A549 (cell line): ENCODE measurements around the gene ARMC9. TPM values are rescaled to one million over a fixed set of nuclear protein-coding genes. Genes with fewer than 3 reads are reported as not detected.

Experiments
- ATAC-seq, 2 experiments: fragments of 200-7000 bp in 1 of 2; fragments of >200 bp in 1 of 2; cut with Nextera tagmentation in 1 of 2; cut with Tn5 transposase in 1 of 2; 3 replicates each; pipeline versions ENCODE4 v1.8.0 to v1.9.1; 2018 to 2020; ENCODE audit warnings: mild to moderate bottlenecking in 1 of 2, moderate library complexity in 1 of 2
- CTCF ChIA-PET: fragments of 300-600 bp; sonication (Branson Sonifier 250); formaldehyde crosslinking; extraction: SDS; loops from one replicate; lab custom pipeline; 2021; ENCODE audit warnings: antibody characterized with exemption, inconsistent platforms; lab: Yijun Ruan, JAX
- POLR2A ChIA-PET: fragments of 350-600 bp; formaldehyde crosslinking; extraction: SDS; loops from one replicate; lab custom pipeline; 2021; ENCODE audit warnings: antibody characterized with exemption, inconsistent platforms; lab: Yijun Ruan, JAX
- DNase-seq, 2 experiments: peaks; one replicate each; pipeline versions ENCODE4 v3.0.0 to v3.0.0-alpha.2; 2011 to 2016; ENCODE audit warnings: low read depth in 1 of 2, low spot score in 1 of 2
- FAIRE-seq: peaks from 2 replicates; lab custom pipeline; 2011; peaks lifted over from hg19 to GRCh38; lab: Jason Lieb, UNC
- H3K27ac ChIP-seq, 2 experiments: fragments of >200 bp; sonication (Bioruptor Twin); formaldehyde crosslinking; 3 replicates each; pipeline ENCODE4 v1.5.1; 2016 to 2017
- H3K4me1 ChIP-seq: fragments of >200 bp; sonication (Bioruptor Twin); formaldehyde crosslinking; 3 replicates; pipeline ENCODE4 v1.6.1; 2016
- H3K4me2 ChIP-seq: fragments of >200 bp; sonication (Bioruptor Twin); formaldehyde crosslinking; 3 replicates; pipeline ENCODE4 v1.6.1; 2016
- H3K4me3 ChIP-seq: fragments of >200 bp; sonication (Bioruptor Twin); formaldehyde crosslinking; 3 replicates; pipeline ENCODE4 v1.5.1; 2016
- H3K9me3 ChIP-seq: fragments of >200 bp; sonication (Bioruptor Twin); formaldehyde crosslinking; 3 replicates; pipeline ENCODE4 v1.6.1; 2016
- CBX2 ChIP-seq: fragments of 200-600 bp; sonication (generic); IDR thresholded peaks from 2 replicates; pipeline ENCODE4 v1.6.1; 2016; ENCODE audit warnings: low read depth, mild to moderate bottlenecking, borderline replicate concordance
- CBX8 ChIP-seq: fragments of 200-600 bp; sonication (generic); IDR thresholded peaks from 2 replicates; pipeline ENCODE4 v1.6.1; 2016
- FOSL2 ChIP-seq, 2 experiments: fragments of 450-650 bp in 1 of 2; fragments of >200 bp in 1 of 2; sonication (Bioruptor Twin) in 1 of 2; formaldehyde crosslinking; IDR thresholded peaks; 2 replicates each; pipeline versions ENCODE4 v1.5.0 to v1.6.1; 2016 to 2020; ENCODE audit warnings: mild to moderate bottlenecking in 1 of 2, moderate library complexity in 1 of 2
- FOXS1 ChIP-seq: fragments of 250-450 bp; sonication (Bioruptor Pico); IDR thresholded peaks from 2 replicates; pipeline ENCODE4 v1.5.0; 2020; ENCODE audit warnings: mild to moderate bottlenecking, moderate library complexity
- HDAC2 ChIP-seq: fragments of 200-600 bp; sonication (generic); IDR thresholded peaks from 2 replicates; pipeline ENCODE4 v1.6.1; 2016
- HEYL ChIP-seq: fragments of 250-450 bp; sonication (Bioruptor Pico); IDR thresholded peaks from 2 replicates; pipeline ENCODE4 v1.8.0; 2021; ENCODE audit warnings: mild to moderate bottlenecking, moderate library complexity
- HOXA7 ChIP-seq: fragments of 250-450 bp; sonication (Bioruptor Pico); IDR thresholded peaks from 2 replicates; pipeline ENCODE4 v1.5.0; 2020; ENCODE audit warnings: mild to moderate bottlenecking, moderate library complexity
- KDM1A ChIP-seq: fragments of 200-600 bp; sonication (generic); IDR thresholded peaks from 2 replicates; pipeline ENCODE4 v1.6.1; 2016; ENCODE audit warnings: low read depth, mild to moderate bottlenecking
- MYC ChIP-seq: IDR thresholded peaks from 2 replicates; pipeline ENCODE4 v1.6.1; 2012; ENCODE audit warnings: mild to moderate bottlenecking, inconsistent platforms, low read length, improper control_type of control experiment, borderline replicate concordance
- NFE2L2 ChIP-seq: fragments of 150-350 bp; conservative IDR thresholded peaks from 2 replicates; pipeline ENCODE4 v1.6.1; 2014; ENCODE audit warnings: low read length
- POLR2A ChIP-seq: IDR thresholded peaks from 2 replicates; pipeline ENCODE4 v1.6.1; 2012; ENCODE audit warnings: mild to moderate bottlenecking, low read length
- POLR2AphosphoS2 ChIP-seq: conservative IDR thresholded peaks from 2 replicates; pipeline ENCODE4 v1.6.1; 2012; ENCODE audit warnings: low read length, improper control_type of control experiment, inconsistent platforms
- RFX5 ChIP-seq: fragments of 450-650 bp; IDR thresholded peaks from 2 replicates; pipeline ENCODE4 v1.7.1; 2014; ENCODE audit warnings: antibody characterized with exemption, mild to moderate bottlenecking, moderate library complexity
- SREBF2 ChIP-seq: fragments of 450-650 bp; IDR thresholded peaks from 2 replicates; pipeline ENCODE4 v1.6.1; 2014; ENCODE audit warnings: mild to moderate bottlenecking, moderate library complexity
- TFCP2L1 ChIP-seq: fragments of 250-450 bp; sonication (Bioruptor Pico); IDR thresholded peaks from 2 replicates; pipeline ENCODE4 v1.5.0; 2021; ENCODE audit warnings: mild to moderate bottlenecking
- TP53 ChIP-seq: fragments of 250-450 bp; sonication (Bioruptor Pico); IDR thresholded peaks from 2 replicates; pipeline ENCODE4 v1.5.0; 2021; ENCODE audit warnings: mild to moderate bottlenecking, moderate library complexity
- ZC3H11A ChIP-seq: fragments of 450-650 bp; IDR thresholded peaks from 2 replicates; pipeline ENCODE4 v1.6.1; 2014; ENCODE audit warnings: antibody characterized with exemption, mild to moderate bottlenecking
- ZFP36 ChIP-seq: fragments of 450-650 bp; IDR thresholded peaks from 2 replicates; pipeline ENCODE4 v1.6.1; 2014; ENCODE audit warnings: borderline replicate concordance; ENCODE audit not compliant: partially characterized antibody
- ZNF302 ChIP-seq: fragments of 250-450 bp; sonication (Bioruptor Pico); IDR thresholded peaks from 2 replicates; pipeline ENCODE4 v1.9.0; 2021; ENCODE audit warnings: inconsistent platforms, mild to moderate bottlenecking, moderate library complexity
- ZSCAN20 ChIP-seq: fragments of 250-450 bp; sonication (Bioruptor Pico); IDR thresholded peaks from 2 replicates; pipeline ENCODE4 v1.8.0; 2022; ENCODE audit warnings: mild to moderate bottlenecking, moderate library complexity
- WGBS: methylation state at CpG from one replicate; pipeline ENCODE4 v1.1.6; 2017; ENCODE audit errors: missing lambda C conversion rate; 5-methylcytosine and 5-hydroxymethylcytosine counted together
- polyA plus RNA-seq, 4 experiments: library from polyadenylated mRNA; depleted of rRNA in 3 of 4; stranded (reverse); fragments of >200 nt; fragmentation: RNase III in 1 of 4; extraction: RNeasy Plus Mini Kit Qiagen cat#74134 plus additional on column Dnase treatment in 1 of 4; gene quantifications; 2 replicates in 3 of 4; 3 replicates in 1 of 4; pipeline ENCODE4 v1.2.3, GENCODE V29; 2011 to 2017
- TF ChIP-seq, protein P1 (sequence below): fragments of >200 bp; sonication (Bioruptor Twin); formaldehyde crosslinking; IDR thresholded peaks from 3 replicates; pipeline ENCODE4 v1.6.1; 2016
- TF ChIP-seq, protein P2 (sequence below): IDR thresholded peaks from 2 replicates; pipeline ENCODE4 v1.6.1; 2012
- TF ChIP-seq, protein P3 (sequence below): fragments of >200 bp; sonication (Bioruptor Twin); formaldehyde crosslinking; IDR thresholded peaks from 2 replicates; pipeline ENCODE4 v1.6.1; 2016

The ARMC9 gene
- polyA plus RNA-seq, 2 of the 4 experiments (the other 2 are of a cell fraction), result 12.0 to 14.1 TPM

DNA sequence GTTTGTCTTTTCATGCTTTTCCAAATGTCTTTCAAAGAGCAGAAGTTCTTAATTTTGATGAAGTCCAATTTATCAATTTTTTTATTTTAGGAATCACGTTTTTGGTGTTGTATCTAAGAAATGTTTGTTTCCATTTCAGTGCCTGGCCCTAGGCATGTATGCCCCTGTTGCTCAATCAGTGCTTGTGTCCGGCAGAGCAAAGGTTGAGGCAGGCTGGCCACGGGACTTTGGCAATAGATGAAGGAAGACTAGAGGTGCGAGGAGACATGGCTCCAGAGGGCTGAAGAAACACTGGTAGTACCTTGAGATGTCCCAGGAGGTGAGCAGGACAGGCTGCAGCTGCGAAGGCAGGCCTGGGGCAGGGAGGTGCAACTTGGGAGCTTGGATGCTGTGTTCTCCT, 187.0 kb downstream of the ARMC9 start:
- Histone ChIP-seq H3K4me2 (no peak overlapping the region), H3K9me3 (peaks cover 6% of the 10 kb centered on the region; the same call in 1 of the 3 replicates), H3K27ac (no peak overlapping the region), H3K4me3 (no peak overlapping the region), H3K4me1 (peaks cover 12% of the 10 kb centered on the region)
- POLR2A ChIA-PET, result no interaction called here
- ATAC-seq (no peak), DNase-seq (no peak), FAIRE-seq (no peak)
- CTCF ChIA-PET, result interaction anchor here (1.4 to 1.5 kb wide), 2 partner anchors 15 to 142 kb away, joined by 3 to 4 read pairs; no protein-coding TSS in a partner anchor
- WGBS, result 65% methylated on average over 5 of the region's 5 CpGs
- TF ChIP-seq ZNF302 (CRISPR knock-in tag) (no peak), MYC (no peak), HOXA7 (CRISPR knock-in tag) (no peak)

DNA sequence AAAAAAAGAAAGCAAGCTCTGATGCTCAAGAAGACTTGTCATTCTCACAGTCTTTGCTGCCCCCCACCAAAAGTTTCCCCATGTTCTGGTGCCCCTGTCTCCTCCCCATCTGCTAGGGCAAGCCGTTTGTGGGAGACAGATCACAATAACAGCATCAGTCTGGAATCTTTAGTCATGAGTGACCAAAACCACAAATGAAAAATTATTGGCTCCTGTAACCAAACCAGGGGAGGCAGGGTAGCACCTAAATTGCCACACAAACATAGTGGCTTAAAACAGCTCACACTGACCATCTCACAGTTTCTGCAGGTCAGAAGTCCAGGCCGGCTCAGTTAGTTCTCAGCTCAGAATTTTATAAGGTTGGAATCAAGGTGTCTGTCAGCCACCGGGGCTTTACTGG, 188.0 kb downstream of the ARMC9 start:
- WGBS, result 65% methylated on average over 3 of the region's 3 CpGs
- CTCF ChIA-PET, result interaction anchor here (0.8 to 1.5 kb wide), 4 partner anchors 9 to 167 kb away, joined by 3 to 4 read pairs (median 3); no protein-coding TSS in a partner anchor
- H3K27ac ChIP-seq, result no peak overlapping the region
- TF ChIP-seq KDM1A (no peak), CBX2 (no peak), POLR2A (no peak), FOXS1 (CRISPR knock-in tag) (no peak), RFX5 (no peak), SREBF2 (no peak), POLR2AphosphoS2 (no peak), ZSCAN20 (CRISPR knock-in tag) (no peak), ZFP36 (no peak), HDAC2 (no peak), CBX8 (no peak), HOXA7 (CRISPR knock-in tag) (no peak), HEYL (no peak), NFE2L2 (no peak), TFCP2L1 (CRISPR knock-in tag) (no peak), ZC3H11A (no peak), TP53 (no peak)
- TF ChIP-seq, protein P1, sequence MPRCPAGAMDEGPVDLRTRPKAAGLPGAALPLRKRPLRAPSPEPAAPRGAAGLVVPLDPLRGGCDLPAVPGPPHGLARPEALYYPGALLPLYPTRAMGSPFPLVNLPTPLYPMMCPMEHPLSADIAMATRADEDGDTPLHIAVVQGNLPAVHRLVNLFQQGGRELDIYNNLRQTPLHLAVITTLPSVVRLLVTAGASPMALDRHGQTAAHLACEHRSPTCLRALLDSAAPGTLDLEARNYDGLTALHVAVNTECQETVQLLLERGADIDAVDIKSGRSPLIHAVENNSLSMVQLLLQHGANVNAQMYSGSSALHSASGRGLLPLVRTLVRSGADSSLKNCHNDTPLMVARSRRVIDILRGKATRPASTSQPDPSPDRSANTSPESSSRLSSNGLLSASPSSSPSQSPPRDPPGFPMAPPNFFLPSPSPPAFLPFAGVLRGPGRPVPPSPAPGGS, result no peak
- TF ChIP-seq, protein P2, sequence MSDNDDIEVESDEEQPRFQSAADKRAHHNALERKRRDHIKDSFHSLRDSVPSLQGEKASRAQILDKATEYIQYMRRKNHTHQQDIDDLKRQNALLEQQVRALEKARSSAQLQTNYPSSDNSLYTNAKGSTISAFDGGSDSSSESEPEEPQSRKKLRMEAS, result no peak
- TF ChIP-seq, protein P3, sequence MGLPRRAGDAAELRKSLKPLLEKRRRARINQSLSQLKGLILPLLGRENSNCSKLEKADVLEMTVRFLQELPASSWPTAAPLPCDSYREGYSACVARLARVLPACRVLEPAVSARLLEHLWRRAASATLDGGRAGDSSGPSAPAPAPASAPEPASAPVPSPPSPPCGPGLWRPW, result no peak
- POLR2A ChIA-PET, result no interaction called here
- no peak overlapping the region for H3K4me2 ChIP-seq
- peaks cover 6% of the 10 kb centered on the region; the same call in 1 of the 3 replicates for H3K9me3 ChIP-seq
- DNase-seq (no peak), FAIRE-seq (no peak), ATAC-seq (no peak)
- no peak overlapping the region for H3K4me3 ChIP-seq
- H3K4me1 ChIP-seq, result peaks cover 12% of the 10 kb centered on the region

DNA sequence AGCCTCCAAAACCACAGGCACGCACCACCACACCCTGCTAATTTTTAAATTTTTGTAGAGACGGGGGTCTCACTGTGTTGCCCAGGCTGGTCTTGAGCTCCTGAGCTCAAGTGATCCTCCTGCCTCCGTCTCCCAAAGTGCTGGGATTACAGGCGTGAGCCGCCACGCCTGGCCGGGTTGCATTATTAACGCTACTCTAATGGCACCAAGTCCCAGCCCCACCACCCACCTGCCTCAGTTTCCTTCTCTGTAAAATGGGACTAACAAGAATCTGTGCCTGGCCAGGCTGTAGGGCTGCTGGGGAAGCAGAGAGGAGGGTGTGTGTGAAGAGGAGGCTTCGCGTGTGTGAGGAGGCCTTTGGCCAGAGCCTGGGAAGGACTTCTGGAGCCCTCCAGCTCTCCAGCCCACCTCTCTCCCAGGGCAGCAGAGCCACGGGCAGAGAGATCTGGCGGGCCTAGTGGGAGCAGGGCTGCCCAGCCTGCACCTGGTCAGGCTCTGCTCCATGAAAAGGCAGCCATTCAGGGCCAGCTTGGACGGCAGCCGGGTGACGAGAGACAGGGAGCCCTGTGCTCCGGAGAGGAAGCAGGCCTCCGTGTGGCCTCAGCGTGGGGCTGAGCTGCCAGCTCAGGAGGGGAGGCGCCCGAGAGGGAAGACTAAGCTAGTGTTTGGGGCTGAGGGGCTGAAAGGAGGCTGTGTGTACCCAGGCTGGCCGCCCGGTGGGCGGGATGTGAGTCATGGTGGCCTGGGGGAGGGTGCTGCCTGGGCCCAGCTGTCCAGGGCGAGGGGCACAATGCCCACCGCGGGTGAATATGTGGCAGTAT, 189.7 kb downstream of the ARMC9 start:
- no peak for DNase-seq
- ChIA-PET CTCF (interaction anchor here (1.3 to 1.7 kb wide), 2 partner anchors 91 to 161 kb away, joined by 3 to 4 read pairs; no protein-coding TSS in a partner anchor), POLR2A (interaction anchor here (1.1 kb wide), 1 partner anchor 12 kb away, joined by 3 read pairs; no protein-coding TSS in a partner anchor)
- peak overlapping the region; percentile 20; the same call in 2 of the 3 replicates for H3K4me2 ChIP-seq
- H3K9me3 ChIP-seq, result peaks cover 6% of the 10 kb centered on the region; the same call in 1 of the 3 replicates
- peaks cover 12% of the 10 kb centered on the region for H3K4me1 ChIP-seq
- WGBS, result 71% methylated on average over 24 of the region's 26 CpGs
- no peak for FAIRE-seq
- peak overlapping the region; percentile 29 to 70; a peak in 4 of 6 replicates for H3K27ac ChIP-seq
- ATAC-seq, result peak; percentile 45 to 81; a peak in 5 of 6 replicates
- TF ChIP-seq FOSL2 (IDR thresholded peaks at IDR 0.05) (no peak), FOSL2 (CRISPR knock-in tag; IDR thresholded peaks at IDR 0.05) (peak; percentile 43; the same call in 1 of the 2 replicates)
- TF ChIP-seq, protein P1, result no peak
- H3K4me3 ChIP-seq, result no peak overlapping the region
